Kasumi-1 (cell line): ENCODE results near the gene ZNF777.
"Not testable (repeated sequence)": the region's sequence is repeated elsewhere in the genome, so short reads cannot be mapped to it uniquely, and the experiment has no call there.

Experiments used
- DNase-seq, 2 experiments: peaks; one replicate each; lab custom pipeline; 2025; lab: John Stamatoyannopoulos, UW

The ZNF777 gene

GRCh38 chr7:149450821-149451220 is 10.0 kb downstream of the ZNF777 start:
- DNase-seq = no peak

GRCh38 chr7:149449897-149450296 is 11.0 kb downstream of the ZNF777 start:
- DNase-seq = no peak

GRCh38 chr7:149448961-149449360 is 11.9 kb downstream of the ZNF777 start:
- no peak for DNase-seq

- DNase-seq = not testable (repeated sequence)
Observed at GRCh38 chr7:149446026-149446425, 14.8 kb downstream of the ZNF777 start.

- DNase-seq = peak; percentile 21 to 35
Observed at GRCh38 chr7:149444287-149444686, 16.6 kb downstream of the ZNF777 start.

GRCh38 chr7:149443523-149443922 is 17.3 kb downstream of the ZNF777 start:
- no peak for DNase-seq

GRCh38 chr7:149442924-149443323 is 17.9 kb downstream of the ZNF777 start:
- DNase-seq = no peak

- DNase-seq = no peak
Observed at GRCh38 chr7:149440222-149440621, 20.6 kb downstream of the ZNF777 start.

- no peak for DNase-seq
Observed at GRCh38 chr7:149436358-149436757, 24.5 kb downstream of the ZNF777 start.

GRCh38 chr7:149433124-149433523 is 27.7 kb downstream of the ZNF777 start:
- no peak for DNase-seq

GRCh38 chr7:149432121-149432691 is 28.7 kb downstream of the ZNF777 start:
- DNase-seq = no peak

- no peak for DNase-seq
Observed at GRCh38 chr7:149431486-149432120, 29.3 kb downstream of the ZNF777 start.

- peak; percentile 29 to 53 for DNase-seq
Observed at GRCh38 chr7:149430192-149430591, 30.7 kb downstream of the ZNF777 start.

- no peak for DNase-seq
Observed at GRCh38 chr7:149427893-149428292, 33.0 kb downstream of the ZNF777 start.

GRCh38 chr7:149427096-149427680 is 33.7 kb downstream of the ZNF777 start:
- DNase-seq = no peak

GRCh38 chr7:149423449-149424110 is 37.3 kb downstream of the ZNF777 start:
- DNase-seq = no peak

- no peak for DNase-seq
Observed at GRCh38 chr7:149422914-149423301, 38.0 kb downstream of the ZNF777 start.

- DNase-seq = no peak
Observed at GRCh38 chr7:149422162-149422913, 38.5 kb downstream of the ZNF777 start.

GRCh38 chr7:149420006-149420405 is 40.9 kb downstream of the ZNF777 start:
- DNase-seq = no peak

GRCh38 chr7:149415391-149416071 is 45.3 kb downstream of the ZNF777 start:
- no peak for DNase-seq

- DNase-seq = no peak
Observed at GRCh38 chr7:149414745-149415390, 46.0 kb downstream of the ZNF777 start.
